HCT116 (cell line): ENCODE results near the gene RNF34. TPM values are rescaled to one million over a fixed set of nuclear protein-coding genes. Genes with fewer than 3 reads are reported as not detected.

Experiments used
- ATAC-seq: fragments of 200-7000 bp; cut with Tn5 transposase; 2 replicates; pipeline ENCODE4 v1.9.1; 2020; ENCODE audit warnings: mild to moderate bottlenecking, moderate library complexity
- BruUV-seq: library from RNA; stranded (reverse); fragments of 400-500 nt; replicated peaks from 2 replicates; lab custom pipeline; 2021; lab: Mats Ljungman, UMichigan
- CTCF ChIA-PET: fragments of 300-600 bp; sonication (Branson Sonifier 250); formaldehyde crosslinking; loops from one replicate; lab custom pipeline; 2021; ENCODE audit warnings: antibody characterized with exemption; lab: Charles Lee
- POLR2A ChIA-PET: fragments of 300-600, 350-600 bp; sonication (Branson Sonifier 250); formaldehyde crosslinking; loops from one replicate; lab custom pipeline; 2021; ENCODE audit warnings: antibody characterized with exemption; lab: Charles Lee
- RAD21 ChIA-PET, 2 experiments: fragments of 300-600 bp; sonication (Branson Sonifier 250); formaldehyde crosslinking; loops; one replicate each; lab custom pipeline; 2023; ENCODE audit warnings: low total read pairs in 2 of 2; ENCODE audit not compliant: uncharacterized antibody in 2 of 2, unreplicated experiment in 2 of 2, low non-redundant PET in 1 of 2; lab: Charles Lee
- DNase-seq: peaks from one replicate; pipeline ENCODE4 v3.0.0-alpha.2; 2010; ENCODE audit warnings: low read depth, low spot score
- H2AFZ ChIP-seq: fragments of 200-600 bp; shearing (Covaris generic), sonication (generic); 2 replicates; pipeline ENCODE4 v1.6.1; 2017; ENCODE audit warnings: low read depth, mixed run types, mixed read lengths, antibody characterized with exemption, low read length; ENCODE audit not compliant: poor library complexity, severe bottlenecking
- H3K27ac ChIP-seq: 2 replicates; pipeline ENCODE4 v1.5.1; 2012; ENCODE audit warnings: low read depth, low read length
- H3K27me3 ChIP-seq: fragments of 200-600 bp; sonication (generic); 2 replicates; pipeline ENCODE4 v1.6.1; 2016; ENCODE audit warnings: mixed run types, low read length, mixed read lengths; ENCODE audit not compliant: insufficient read depth
- H3K36me3 ChIP-seq, 2 experiments: fragments of 200-500 bp in 1 of 2; fragments of 200-600 bp in 1 of 2; sonication (Bioruptor generic) in 1 of 2; sonication (generic) in 1 of 2; 2 replicates each; pipeline versions ENCODE4 v1.5.1 to v1.6.1; 2014 to 2016; ENCODE audit warnings: low read length in 2 of 2, inconsistent platforms in 1 of 2, mixed read lengths in 1 of 2, mixed run types in 1 of 2; ENCODE audit not compliant: insufficient read depth in 2 of 2, control insufficient read depth in 1 of 2
- H3K4me1 ChIP-seq, 2 experiments: fragments of 200-600 bp in 1 of 2; sonication (generic) in 1 of 2; 2 replicates each; pipeline versions ENCODE4 v1.5.1 to v1.6.1; 2012 to 2017; ENCODE audit warnings: low read length in 2 of 2, inconsistent platforms in 1 of 2, mild to moderate bottlenecking in 1 of 2, mixed read lengths in 1 of 2, mixed run types in 1 of 2, moderate library complexity in 1 of 2; ENCODE audit not compliant: insufficient read depth in 2 of 2, control insufficient read depth in 1 of 2
- H3K4me2 ChIP-seq: fragments of 200-600 bp; sonication (generic); 2 replicates; pipeline ENCODE4 v1.6.1; 2017; ENCODE audit warnings: mixed run types, low read length, mixed read lengths
- H3K4me3 ChIP-seq, 2 experiments: fragments of 200-600 bp in 1 of 2; sonication (generic) in 1 of 2; replicated peaks in 1 of 2; 2 replicates each; pipeline ENCODE4 v1.5.1; 2011 to 2016; ENCODE audit warnings: low read length in 2 of 2, control low read depth in 1 of 2, low read depth in 1 of 2, mild to moderate bottlenecking in 1 of 2, mixed read lengths in 1 of 2, mixed run types in 1 of 2
- H3K79me2 ChIP-seq: fragments of 200-600 bp; sonication (generic); 2 replicates; pipeline ENCODE4 v1.6.1; 2017; ENCODE audit warnings: mild to moderate bottlenecking, mixed run types, low read length, moderate library complexity, mixed read lengths; ENCODE audit not compliant: insufficient read depth
- H3K9ac ChIP-seq: fragments of 200-600 bp; sonication (generic); 2 replicates; pipeline ENCODE4 v1.6.1; 2016; ENCODE audit warnings: low read length, mixed read lengths
- H3K9me2 ChIP-seq: fragments of 200-600 bp; sonication (generic), shearing (Covaris generic); 2 replicates; pipeline ENCODE4 v1.6.1; 2017; ENCODE audit warnings: mixed run types, mild to moderate bottlenecking, moderate library complexity; ENCODE audit not compliant: insufficient read depth
- H3K9me3 ChIP-seq, 2 experiments: fragments of 200-500 bp in 1 of 2; fragments of 200-600 bp in 1 of 2; sonication (Bioruptor generic) in 1 of 2; sonication (generic) in 1 of 2; 2 replicates each; pipeline ENCODE4 v1.6.1; 2014 to 2017; ENCODE audit warnings: low read length in 2 of 2, mixed read lengths in 2 of 2, inconsistent platforms in 1 of 2, low read depth in 1 of 2, mild to moderate bottlenecking in 1 of 2, mixed run types in 1 of 2, moderate library complexity in 1 of 2; ENCODE audit not compliant: control insufficient read depth in 1 of 2, insufficient read depth in 1 of 2
- H4K20me1 ChIP-seq: fragments of 200-600 bp; sonication (generic), shearing (Covaris generic); 2 replicates; pipeline ENCODE4 v1.6.1; 2017; ENCODE audit warnings: mixed run types, mild to moderate bottlenecking, moderate library complexity; ENCODE audit not compliant: insufficient read depth
- ATF3 ChIP-seq: IDR thresholded peaks from 2 replicates; pipeline ENCODE4 v1.6.1; 2012
- CEBPB ChIP-seq: IDR thresholded peaks from 2 replicates; pipeline ENCODE4 v1.6.1; 2012; ENCODE audit warnings: low read depth
- CTCF ChIP-seq, 3 experiments: fragments of 200-600 bp in 1 of 3; sonication (generic) in 1 of 3; IDR thresholded peaks in 2 of 3; conservative IDR thresholded peaks in 1 of 3; 2 replicates each; pipeline ENCODE4 v1.5.1; 2012 to 2017; ENCODE audit warnings: low read depth in 2 of 3, low read length in 2 of 3, antibody characterized with exemption in 1 of 3, borderline replicate concordance in 1 of 3, control low read depth in 1 of 3, mild to moderate bottlenecking in 1 of 3, mixed read lengths in 1 of 3, mixed run types in 1 of 3, moderate library complexity in 1 of 3; ENCODE audit not compliant: insufficient read depth in 1 of 3
- EGR1 ChIP-seq: IDR thresholded peaks from 2 replicates; pipeline ENCODE4 v1.6.1; 2012; ENCODE audit warnings: low read depth
- EZH2 ChIP-seq: fragments of 200-600 bp; sonication (generic); IDR thresholded peaks from 2 replicates; pipeline ENCODE4 v1.6.1; 2017; ENCODE audit warnings: antibody characterized with exemption, mixed run types
- FOSL1 ChIP-seq: IDR thresholded peaks from 2 replicates; pipeline ENCODE4 v1.6.1; 2012; ENCODE audit warnings: low read depth
- JUND ChIP-seq: IDR thresholded peaks from 2 replicates; pipeline ENCODE4 v1.6.1; 2012
- MAX ChIP-seq: IDR thresholded peaks from 2 replicates; pipeline ENCODE4 v1.6.1; 2012
- POLR2A ChIP-seq: IDR thresholded peaks from 2 replicates; pipeline ENCODE4 v1.7.0; 2011; ENCODE audit warnings: borderline replicate concordance; ENCODE audit not compliant: insufficient read depth, insufficient read length; ENCODE audit errors: extremely low read depth
- REST ChIP-seq: IDR thresholded peaks from 2 replicates; pipeline ENCODE4 v1.6.1; 2012; ENCODE audit warnings: low read depth
- SIN3A ChIP-seq: IDR thresholded peaks from 2 replicates; pipeline ENCODE4 v1.6.1; 2012; ENCODE audit warnings: low read depth
- SP1 ChIP-seq: IDR thresholded peaks from 2 replicates; pipeline ENCODE4 v1.6.1; 2012; ENCODE audit warnings: low read depth
- SRF ChIP-seq: IDR thresholded peaks from 2 replicates; pipeline ENCODE4 v1.6.1; 2012; ENCODE audit warnings: low read depth
- TCF7L2 ChIP-seq: IDR thresholded peaks from 2 replicates; pipeline ENCODE4 v1.7.0; 2011; ENCODE audit warnings: borderline replicate concordance, inconsistent platforms; ENCODE audit not compliant: insufficient read depth, insufficient read length; ENCODE audit errors: extremely low read depth
- YY1 ChIP-seq: IDR thresholded peaks from 2 replicates; pipeline ENCODE4 v1.6.1; 2011; ENCODE audit warnings: low read length, low read depth, moderate library complexity, mild to moderate bottlenecking; ENCODE audit not compliant: insufficient replicate concordance; ENCODE audit errors: extremely low read depth
- ZFX ChIP-seq: fragments of 450-650 bp; IDR thresholded peaks from 2 replicates; pipeline ENCODE4 v1.6.1; 2017
- intact Hi-C: fragments of 100-400 bp; cut with micrococcal nuclease; formaldehyde crosslinking; loops from 2 replicates; pipeline ENCODE4 v1.10.0; 2022
- total RNA-seq: library from RNA; stranded (reverse); gene quantifications from one replicate; pipeline ENCODE4 v1.2.1, GENCODE V29; 2021; ENCODE audit not compliant: unreplicated experiment

Gene RNF34
- total RNA-seq, 1 experiment from 2014 or later, result 47.8 TPM

GRCh38 chr12:121388421-121388981 is 11.4 kb upstream of the RNF34 start:
- no peaks in the 10 kb centered on the region for H4K20me1 ChIP-seq
- POLR2A ChIA-PET, result no interaction called here
- H3K4me2 ChIP-seq, result no peak overlapping the region
- intact Hi-C loops, result no loop called here
- DNase-seq, result no peak
- H3K9me2 ChIP-seq, result no peaks in the 10 kb centered on the region
- TF ChIP-seq ZFX (no peak), SRF (no peak), EZH2 (no peak), TCF7L2 (no peak)
- ATAC-seq, result no peak
- BruUV-seq, result no TSS peak
- peaks cover 0 to 6% of the 10 kb centered on the region in 2 experiments; a peak in 1 of 4 replicates for H3K4me1 ChIP-seq
- no peak overlapping the region for H2AFZ ChIP-seq
- no peak overlapping the region for H3K27ac ChIP-seq
- no peaks in the 10 kb centered on the region for H3K27me3 ChIP-seq
- H3K9me3 ChIP-seq, result no peaks in the 10 kb centered on the region
- no peaks in the 10 kb centered on the region for H3K79me2 ChIP-seq
- H3K9ac ChIP-seq, result no peak overlapping the region
- CTCF ChIA-PET, result no interaction called here
- RAD21 ChIA-PET, result no interaction called here
- no peaks in the 10 kb centered on the region for H3K36me3 ChIP-seq
- H3K4me3 ChIP-seq, result no peak overlapping the region

- Histone ChIP-seq H3K4me2 (no peak overlapping the region), H3K4me1 (peaks cover 0 to 6% of the 10 kb centered on the region in 2 experiments; a peak in 1 of 4 replicates), H3K36me3 (no peaks in the 10 kb centered on the region), H3K9ac (no peak overlapping the region), H3K27ac (no peak overlapping the region), H3K27me3 (no peaks in the 10 kb centered on the region), H3K79me2 (no peaks in the 10 kb centered on the region), H3K4me3 (no peak overlapping the region), H2AFZ (no peak overlapping the region), H3K9me2 (no peaks in the 10 kb centered on the region), H3K9me3 (no peaks in the 10 kb centered on the region), H4K20me1 (no peaks in the 10 kb centered on the region)
- no peak for ATAC-seq
- DNase-seq, result no peak
- POLR2A ChIA-PET, result no interaction called here
- RAD21 ChIA-PET, result interaction anchor here in 1 of 2 experiments (0.8 kb wide), 1 partner anchor 9 kb away, joined by 3 read pairs; the partner anchor contains the start of gene RNF34
- BruUV-seq, result no TSS peak
- TF ChIP-seq POLR2A (no peak), FOSL1 (no peak), SP1 (no peak), EZH2 (no peak), CEBPB (no peak), REST (no peak), JUND (no peak), ATF3 (no peak), ZFX (no peak), SRF (no peak), MAX (no peak), CTCF (IDR thresholded peaks at IDR 0.05 in 2 of 3, conservative IDR thresholded peaks at IDR 0.05 in 1 of 3; ENCODE audit: borderline replicate concordance in 1 of 3, insufficient read depth in 1 of 3, low read depth in 2 of 3, low read length in 2 of 3) (no peak), EGR1 (no peak), SIN3A (no peak), YY1 (no peak)
- intact Hi-C loops, result no loop called here
- CTCF ChIA-PET, result no interaction called here
Measured at GRCh38 chr12:121390856-121391255, 9.1 kb upstream of the RNF34 start.
